Measurements from ENCODE around the gene SKIDA1.

SKIDA1 gene

GRCh38 chr10:21473541-21473940, 51.9 kb downstream of the SKIDA1 start:
- no peaks in the 10 kb centered on the region for H3K9me3 ChIP-seq (ENCODE audit: control insufficient read depth, insufficient read depth, low read length)
- H3K4me1 ChIP-seq (ENCODE audit: control insufficient read depth, low read length) = no peaks in the 10 kb centered on the region
- no peaks in the 10 kb centered on the region for H4K20me1 ChIP-seq (ENCODE audit: control insufficient read depth, insufficient read depth, low read depth, low read length)
- no peaks in the 10 kb centered on the region for H3K27me3 ChIP-seq (ENCODE audit: control insufficient read depth, low read length)
- no peaks in the 10 kb centered on the region for H3K9me2 ChIP-seq (replicated peaks; ENCODE audit: control insufficient read depth, low read length)
- H3F3A ChIP-seq (ENCODE audit: control insufficient read depth, insufficient read depth) = no peaks in the 10 kb centered on the region
- no peak for TF ChIP-seq CTCF (IDR thresholded peaks at IDR 0.05; ENCODE audit: low read depth, low read length, poor library complexity, severe bottlenecking)
- TF ChIP-seq EZH2phosphoT487 (IDR thresholded peaks at IDR 0.05; ENCODE audit: borderline replicate concordance, low read length) = no peak
- H3K27ac ChIP-seq (ENCODE audit: low read depth, low read length) = no peak overlapping the region
- H3K4me2 ChIP-seq (ENCODE audit: low read length) = no peak overlapping the region
- H3K79me2 ChIP-seq (ENCODE audit: control insufficient read depth, low read length) = no peaks in the 10 kb centered on the region
- no peak overlapping the region for H3K4me3 ChIP-seq (ENCODE audit: low read length)
- no peaks in the 10 kb centered on the region for H3K36me3 ChIP-seq (ENCODE audit: control insufficient read depth, low read length)

GRCh38 chr10:21473135-21473534, 52.3 kb downstream of the SKIDA1 start:
- H3K27me3 ChIP-seq (ENCODE audit: control insufficient read depth, low read length) = no peaks in the 10 kb centered on the region
- no peaks in the 10 kb centered on the region for H3K36me3 ChIP-seq (ENCODE audit: control insufficient read depth, low read length)
- H3K9me2 ChIP-seq (replicated peaks; ENCODE audit: control insufficient read depth, low read length) = no peaks in the 10 kb centered on the region
- H3K79me2 ChIP-seq (ENCODE audit: control insufficient read depth, low read length) = no peaks in the 10 kb centered on the region
- H3K4me1 ChIP-seq (ENCODE audit: control insufficient read depth, low read length) = no peaks in the 10 kb centered on the region
- TF ChIP-seq CTCF (IDR thresholded peaks at IDR 0.05; ENCODE audit: low read depth, low read length, poor library complexity, severe bottlenecking) (no peak), EZH2phosphoT487 (IDR thresholded peaks at IDR 0.05; ENCODE audit: borderline replicate concordance, low read length) (no peak)
- H3F3A ChIP-seq (ENCODE audit: control insufficient read depth, insufficient read depth) = no peaks in the 10 kb centered on the region
- no peaks in the 10 kb centered on the region for H4K20me1 ChIP-seq (ENCODE audit: control insufficient read depth, insufficient read depth, low read depth, low read length)
- no peak overlapping the region for H3K4me3 ChIP-seq (ENCODE audit: low read length)
- H3K27ac ChIP-seq (ENCODE audit: low read depth, low read length) = no peak overlapping the region
- no peak overlapping the region for H3K4me2 ChIP-seq (ENCODE audit: low read length)
- H3K9me3 ChIP-seq (ENCODE audit: control insufficient read depth, insufficient read depth, low read length) = no peaks in the 10 kb centered on the region

- no peak overlapping the region for H3K4me3 ChIP-seq (ENCODE audit: low read length)
- no peaks in the 10 kb centered on the region for H3K9me3 ChIP-seq (ENCODE audit: control insufficient read depth, insufficient read depth, low read length)
- H3K4me2 ChIP-seq (ENCODE audit: low read length) = no peak overlapping the region
- H3K27me3 ChIP-seq (ENCODE audit: control insufficient read depth, low read length) = no peaks in the 10 kb centered on the region
- no peaks in the 10 kb centered on the region for H3K79me2 ChIP-seq (ENCODE audit: control insufficient read depth, low read length)
- no peak overlapping the region for H3K27ac ChIP-seq (ENCODE audit: low read depth, low read length)
- no peaks in the 10 kb centered on the region for H3K9me2 ChIP-seq (replicated peaks; ENCODE audit: control insufficient read depth, low read length)
- H3F3A ChIP-seq (ENCODE audit: control insufficient read depth, insufficient read depth) = no peaks in the 10 kb centered on the region
- no peaks in the 10 kb centered on the region for H3K36me3 ChIP-seq (ENCODE audit: control insufficient read depth, low read length)
- H3K4me1 ChIP-seq (ENCODE audit: control insufficient read depth, low read length) = no peaks in the 10 kb centered on the region
- TF ChIP-seq CTCF (IDR thresholded peaks at IDR 0.05; ENCODE audit: low read depth, low read length, poor library complexity, severe bottlenecking) (no peak), EZH2phosphoT487 (IDR thresholded peaks at IDR 0.05; ENCODE audit: borderline replicate concordance, low read length) (no peak)
- no peaks in the 10 kb centered on the region for H4K20me1 ChIP-seq (ENCODE audit: control insufficient read depth, insufficient read depth, low read depth, low read length)
Observed at GRCh38 chr10:21468086-21468485, 57.4 kb downstream of the SKIDA1 start.

GRCh38 chr10:21467633-21468032, 57.8 kb downstream of the SKIDA1 start:
- no peaks in the 10 kb centered on the region for H3K9me3 ChIP-seq (ENCODE audit: control insufficient read depth, insufficient read depth, low read length)
- no peaks in the 10 kb centered on the region for H3K27me3 ChIP-seq (ENCODE audit: control insufficient read depth, low read length)
- no peaks in the 10 kb centered on the region for H3F3A ChIP-seq (ENCODE audit: control insufficient read depth, insufficient read depth)
- no peaks in the 10 kb centered on the region for H4K20me1 ChIP-seq (ENCODE audit: control insufficient read depth, insufficient read depth, low read depth, low read length)
- H3K27ac ChIP-seq (ENCODE audit: low read depth, low read length) = no peak overlapping the region
- no peaks in the 10 kb centered on the region for H3K9me2 ChIP-seq (replicated peaks; ENCODE audit: control insufficient read depth, low read length)
- no peaks in the 10 kb centered on the region for H3K4me1 ChIP-seq (ENCODE audit: control insufficient read depth, low read length)
- H3K4me2 ChIP-seq (ENCODE audit: low read length) = no peak overlapping the region
- H3K36me3 ChIP-seq (ENCODE audit: control insufficient read depth, low read length) = no peaks in the 10 kb centered on the region
- TF ChIP-seq EZH2phosphoT487 (IDR thresholded peaks at IDR 0.05; ENCODE audit: borderline replicate concordance, low read length) = no peak
- no peak overlapping the region for H3K4me3 ChIP-seq (ENCODE audit: low read length)
- H3K79me2 ChIP-seq (ENCODE audit: control insufficient read depth, low read length) = no peaks in the 10 kb centered on the region
